GM12874 (cell line): Measurements from ENCODE around the gene MGMT.

Experiments
- TF ChIP-seq, protein P1 (sequence below): IDR thresholded peaks from 2 replicates; pipeline ENCODE4 v1.5.1; 2011; ENCODE audit warnings: low read depth, mild to moderate bottlenecking, control low read depth, low read length, moderate library complexity; ENCODE audit not compliant: insufficient read depth

The MGMT gene

DNA sequence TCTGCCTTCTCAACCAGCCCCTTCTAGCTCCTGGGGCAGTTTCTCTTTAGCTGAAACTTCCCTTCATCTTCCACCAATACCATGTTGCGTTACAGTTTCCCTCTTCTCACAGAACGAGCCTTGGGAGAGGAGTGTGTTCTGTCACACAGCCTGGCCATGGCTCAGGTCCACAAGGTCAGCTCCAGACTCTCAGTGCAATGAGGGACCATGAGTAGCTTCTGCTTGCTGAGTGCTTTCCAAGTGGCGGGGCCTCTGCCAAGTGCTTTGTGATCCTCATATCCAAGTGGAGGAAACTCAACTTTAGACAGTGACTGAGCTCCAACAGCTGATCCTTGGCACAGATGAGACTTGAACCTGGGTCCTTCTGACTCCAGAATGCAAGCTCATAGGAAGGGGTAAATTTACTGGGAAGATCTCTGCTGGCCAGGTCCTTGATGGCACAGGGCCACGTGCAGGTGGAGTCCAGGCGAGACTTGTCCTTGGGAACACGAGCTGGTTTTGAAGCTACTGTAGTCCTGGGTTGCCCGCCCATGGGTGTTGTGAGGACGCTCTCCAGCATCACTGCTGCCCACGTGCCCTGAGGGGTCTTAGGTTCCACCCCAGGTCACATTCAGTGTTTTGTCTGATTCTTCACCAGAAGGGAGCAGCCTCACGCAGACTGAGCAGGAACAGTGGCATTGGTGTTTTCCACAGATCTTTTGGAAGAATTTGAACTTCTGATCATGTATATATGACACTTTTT, 259.0 kb downstream of the MGMT start:
- TF ChIP-seq, protein P1, sequence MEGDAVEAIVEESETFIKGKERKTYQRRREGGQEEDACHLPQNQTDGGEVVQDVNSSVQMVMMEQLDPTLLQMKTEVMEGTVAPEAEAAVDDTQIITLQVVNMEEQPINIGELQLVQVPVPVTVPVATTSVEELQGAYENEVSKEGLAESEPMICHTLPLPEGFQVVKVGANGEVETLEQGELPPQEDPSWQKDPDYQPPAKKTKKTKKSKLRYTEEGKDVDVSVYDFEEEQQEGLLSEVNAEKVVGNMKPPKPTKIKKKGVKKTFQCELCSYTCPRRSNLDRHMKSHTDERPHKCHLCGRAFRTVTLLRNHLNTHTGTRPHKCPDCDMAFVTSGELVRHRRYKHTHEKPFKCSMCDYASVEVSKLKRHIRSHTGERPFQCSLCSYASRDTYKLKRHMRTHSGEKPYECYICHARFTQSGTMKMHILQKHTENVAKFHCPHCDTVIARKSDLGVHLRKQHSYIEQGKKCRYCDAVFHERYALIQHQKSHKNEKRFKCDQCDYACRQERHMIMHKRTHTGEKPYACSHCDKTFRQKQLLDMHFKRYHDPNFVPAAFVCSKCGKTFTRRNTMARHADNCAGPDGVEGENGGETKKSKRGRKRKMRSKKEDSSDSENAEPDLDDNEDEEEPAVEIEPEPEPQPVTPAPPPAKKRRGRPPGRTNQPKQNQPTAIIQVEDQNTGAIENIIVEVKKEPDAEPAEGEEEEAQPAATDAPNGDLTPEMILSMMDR, result no peak

- TF ChIP-seq, protein P1, result no peak
Observed at GRCh38 chr10:129727071-129727470, 260.0 kb downstream of the MGMT start.

- TF ChIP-seq, protein P1, result no peak
Observed at GRCh38 chr10:129727495-129727894, 260.5 kb downstream of the MGMT start.

DNA sequence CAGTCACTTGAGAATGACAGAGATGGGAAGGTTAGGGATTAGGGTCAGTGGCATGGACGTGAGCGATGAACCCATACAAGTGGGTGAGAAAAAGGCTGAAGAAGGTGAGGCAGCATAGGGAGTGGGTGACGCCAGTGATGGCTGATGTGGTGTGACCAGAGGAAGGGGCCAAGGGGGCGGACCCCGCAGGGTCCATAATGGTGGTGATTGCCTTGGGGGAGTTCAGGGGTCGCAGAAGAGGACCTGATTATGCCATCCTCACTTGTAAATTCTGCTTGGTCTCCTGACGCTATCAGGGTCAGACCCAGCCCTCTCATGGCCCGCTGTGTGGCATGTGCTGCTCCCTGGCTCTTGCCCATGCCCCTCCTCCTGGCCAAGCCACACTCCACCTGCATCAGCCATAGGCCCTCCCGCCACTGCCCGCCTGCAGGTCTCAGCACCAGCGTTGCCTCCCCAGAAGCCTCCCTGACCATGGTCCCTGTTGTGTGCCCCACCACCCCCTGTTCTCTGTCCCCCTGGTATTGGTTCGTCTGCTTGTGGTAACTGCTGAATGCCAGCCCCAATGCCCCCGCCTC, 261.3 kb downstream of the MGMT start:
- TF ChIP-seq, protein P1, result no peak

- TF ChIP-seq, protein P1, result no peak
Observed at GRCh38 chr10:129728905-129729795, 262.1 kb downstream of the MGMT start.

DNA sequence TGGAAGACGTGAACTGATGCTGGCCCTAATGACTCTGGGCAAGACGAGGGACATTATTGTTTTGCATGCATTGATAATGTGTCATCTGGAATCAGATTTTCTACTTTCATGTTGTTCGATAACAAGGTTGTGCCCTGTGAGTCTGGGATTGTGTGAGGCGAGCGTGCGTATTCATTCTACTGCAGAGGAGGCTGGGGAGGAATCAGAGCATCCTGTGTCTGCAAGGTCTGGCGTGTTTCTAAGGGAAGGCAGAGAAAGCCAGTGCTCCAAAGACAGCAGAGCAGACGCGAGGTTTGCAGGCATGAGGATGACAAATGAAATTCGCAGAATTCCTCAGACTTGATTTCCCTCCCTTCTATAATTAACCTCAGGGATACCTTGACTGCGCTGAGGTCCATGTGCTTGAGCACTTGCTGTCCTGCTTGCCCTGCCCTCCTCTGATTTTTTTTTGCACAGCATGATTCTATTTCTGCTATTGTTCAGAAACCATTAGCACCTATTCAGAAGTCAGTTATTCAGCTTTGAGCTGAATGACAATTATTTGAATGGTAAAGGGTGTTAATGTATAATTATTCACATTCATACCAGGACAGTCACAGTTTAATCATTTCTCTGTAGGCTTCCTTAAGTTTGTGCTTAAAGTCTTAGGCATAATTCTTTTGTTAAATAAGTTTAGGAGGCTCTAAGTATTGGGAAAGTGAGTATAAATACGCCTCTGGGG, 263.4 kb downstream of the MGMT start:
- TF ChIP-seq, protein P1, result no peak

GRCh38 chr10:129730993-129731325, 263.9 kb downstream of the MGMT start:
- TF ChIP-seq, protein P1, result no peak
